HG03095 (cell line): ENCODE data around the gene CD2AP.
"Not testable (repeated sequence)": the region's sequence is repeated elsewhere in the genome, so short reads cannot be mapped to it uniquely, and the experiment has no call there.

Experiments used
- ATAC-seq: cut with Tn5 transposase; IDR thresholded peaks from one replicate; pipeline ENCODE4 v1.9.1; 2021; ENCODE audit warnings: moderate library complexity; ENCODE audit not compliant: unreplicated experiment

CD2AP gene

DNA sequence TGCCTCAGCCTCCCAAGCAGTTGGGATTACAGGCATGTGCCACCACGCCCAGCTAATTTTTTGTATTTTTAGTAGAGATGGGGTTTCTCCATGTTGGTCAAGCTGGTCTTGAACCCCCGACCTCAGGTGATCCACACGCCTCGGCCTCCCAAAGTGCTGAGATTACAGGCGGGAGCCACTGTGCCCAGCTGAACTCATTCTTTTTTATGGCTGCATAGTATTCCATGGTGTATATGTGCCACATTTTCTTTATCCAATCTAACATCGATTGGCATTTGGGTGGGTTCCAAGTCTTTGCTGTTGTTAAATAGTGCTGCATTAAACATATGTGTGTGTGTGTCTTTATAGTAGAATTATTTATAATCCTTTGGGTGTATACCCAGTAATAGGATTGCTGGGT is 78.9 kb downstream of the CD2AP start:
- ATAC-seq, result not testable (repeated sequence)

DNA sequence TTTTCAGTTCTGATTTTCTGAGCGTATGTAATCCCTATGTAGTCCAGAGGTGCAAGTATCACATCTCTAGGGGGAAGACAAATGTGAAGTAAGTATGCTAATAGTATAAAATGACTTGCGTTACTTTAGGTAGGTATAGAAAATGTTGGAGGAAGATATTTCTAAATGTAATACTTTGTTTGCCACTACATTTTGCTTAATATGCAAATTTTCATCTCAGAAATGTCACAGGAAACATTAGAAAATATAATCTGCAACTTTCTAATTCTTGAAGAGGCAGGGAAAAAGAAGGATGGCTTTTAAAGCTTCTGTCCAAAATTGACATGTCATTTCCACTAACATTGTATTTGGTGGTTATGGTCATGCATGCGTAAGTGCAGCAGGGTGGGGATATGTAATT is 85.6 kb downstream of the CD2AP start:
- no peak for ATAC-seq

DNA sequence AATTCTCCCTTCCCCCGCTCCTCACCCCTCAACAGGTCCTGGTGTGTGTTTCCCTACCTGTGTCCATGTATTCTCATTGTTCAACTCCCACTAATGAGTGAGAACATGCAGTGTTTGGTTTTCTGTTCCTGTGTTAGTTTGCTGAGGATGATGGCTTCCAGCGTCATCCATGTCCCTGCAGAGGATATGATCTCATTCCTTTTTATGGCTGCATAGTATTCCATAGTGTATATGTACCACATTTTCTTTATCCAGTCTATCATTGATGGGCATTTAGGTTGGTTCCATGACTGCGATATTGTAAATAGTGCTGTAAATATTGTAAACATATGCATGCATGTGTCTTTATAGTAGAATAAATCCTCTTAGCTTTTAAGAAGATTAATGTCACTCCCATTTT is 89.0 kb downstream of the CD2AP start:
- not testable (repeated sequence) for ATAC-seq

DNA sequence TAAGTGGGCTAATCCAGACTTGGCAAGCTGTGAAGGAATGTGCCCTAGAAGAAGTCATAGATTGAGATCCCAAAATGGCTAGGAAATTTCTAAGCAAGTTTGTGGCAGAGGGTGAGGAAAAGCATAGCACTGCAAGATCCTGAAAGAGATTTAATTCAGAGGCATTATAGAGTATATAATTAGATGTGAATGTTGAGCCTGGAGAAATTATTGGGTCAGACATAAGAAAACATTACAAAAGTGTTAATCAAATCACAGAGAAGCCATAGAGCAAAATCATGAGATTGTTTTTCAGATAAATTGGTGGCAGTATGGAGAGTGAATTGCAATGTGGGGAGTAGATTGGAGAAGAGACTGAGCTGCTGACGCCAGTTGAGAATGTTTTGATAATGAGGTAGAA is 90.0 kb downstream of the CD2AP start:
- no peak for ATAC-seq

DNA sequence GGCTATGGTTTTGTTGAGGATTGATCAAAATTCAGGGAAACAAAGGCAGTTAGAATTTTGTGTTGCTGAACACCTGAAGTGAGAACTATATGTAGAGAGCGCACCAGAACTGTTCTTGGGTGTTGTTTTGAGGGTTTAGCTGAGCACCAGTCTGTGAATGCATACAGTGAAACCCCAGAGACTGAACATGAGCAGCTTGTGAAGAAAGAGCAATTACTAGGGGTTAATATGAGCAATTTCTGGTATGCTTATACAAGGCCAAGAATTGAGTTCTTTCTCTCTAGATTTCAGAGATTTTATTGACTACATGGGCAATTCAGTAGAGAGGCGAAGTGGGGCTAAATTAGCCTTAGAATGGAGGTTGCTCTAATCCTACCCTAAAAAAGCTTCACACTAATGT is 93.9 kb downstream of the CD2AP start:
- no peak for ATAC-seq

DNA sequence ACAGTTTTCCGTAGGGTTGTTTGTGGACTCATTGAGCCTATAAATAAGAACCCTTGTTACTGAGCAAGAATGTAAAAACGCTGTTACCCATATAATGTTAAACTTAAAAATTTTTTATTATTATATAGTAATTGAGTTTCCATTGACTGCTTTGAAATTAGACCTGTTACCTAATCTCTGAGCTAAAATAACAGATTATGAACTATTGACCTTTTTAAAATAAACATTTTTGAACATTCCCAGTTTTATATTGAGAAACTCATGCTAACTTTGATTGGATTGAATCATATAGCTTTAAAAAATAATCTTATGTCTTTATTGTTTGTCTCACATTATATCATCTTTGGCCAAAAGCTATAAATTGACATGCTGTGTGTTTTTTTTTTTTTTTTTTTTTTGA is 95.5 kb downstream of the CD2AP start:
- ATAC-seq, result no peak

DNA sequence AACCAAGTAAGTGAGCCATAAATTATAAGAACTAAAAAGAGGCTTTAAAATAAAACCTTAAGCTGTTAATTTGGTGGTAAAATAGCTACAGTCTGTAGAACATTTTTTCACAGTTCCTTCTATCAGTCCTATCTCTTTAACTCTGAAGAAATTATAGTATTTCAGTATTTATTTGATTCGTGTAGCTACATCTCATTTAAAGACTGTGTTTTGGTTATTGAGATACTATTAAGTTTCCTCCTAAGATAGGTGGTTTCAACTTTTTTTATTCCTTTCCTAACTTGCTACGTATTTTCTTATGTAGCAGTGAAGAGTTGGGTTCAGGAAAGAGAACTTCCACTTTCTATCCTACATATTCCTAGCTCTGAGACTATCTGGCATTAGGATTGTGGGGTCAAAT is 97.2 kb downstream of the CD2AP start:
- no peak for ATAC-seq

DNA sequence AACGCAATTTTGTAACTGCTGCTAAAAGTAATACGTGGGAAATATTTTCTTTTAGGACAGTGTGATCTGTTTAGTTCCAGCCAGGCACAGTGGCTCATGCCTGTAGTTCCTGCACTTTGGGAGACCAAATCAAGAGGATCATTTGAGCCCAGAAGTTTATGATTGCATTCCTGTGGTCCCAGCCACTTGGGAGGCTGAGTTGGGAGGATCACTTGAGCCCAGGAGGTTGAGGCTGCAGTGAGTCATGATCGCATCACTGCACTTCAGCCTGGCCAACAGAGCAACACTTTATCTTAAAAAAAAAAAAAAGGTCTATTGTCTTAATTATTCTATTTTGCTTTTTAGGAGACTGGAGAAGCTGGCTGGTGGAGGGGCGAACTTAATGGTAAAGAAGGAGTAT is 101.5 kb downstream of the CD2AP start:
- ATAC-seq, result no peak

DNA sequence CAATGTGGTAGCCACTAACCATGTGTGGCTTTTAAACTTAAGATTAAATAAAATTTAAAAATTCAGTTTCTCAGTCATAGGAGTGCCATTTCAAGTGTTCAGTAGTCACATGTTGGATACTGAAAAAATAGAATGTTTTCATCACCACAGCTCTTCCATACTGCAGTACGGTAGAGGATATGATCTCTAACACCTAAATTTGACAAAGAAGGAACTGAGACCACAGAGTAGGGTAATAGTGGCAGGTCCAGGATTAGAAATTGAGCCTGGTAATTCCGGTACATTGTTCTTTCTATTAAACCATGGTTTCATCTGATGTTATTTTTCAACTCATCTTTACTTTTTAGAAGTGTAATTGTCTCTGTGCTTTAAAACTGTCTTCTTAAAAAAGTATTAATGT is 104.0 kb downstream of the CD2AP start:
- peak; percentile 91 for ATAC-seq

DNA sequence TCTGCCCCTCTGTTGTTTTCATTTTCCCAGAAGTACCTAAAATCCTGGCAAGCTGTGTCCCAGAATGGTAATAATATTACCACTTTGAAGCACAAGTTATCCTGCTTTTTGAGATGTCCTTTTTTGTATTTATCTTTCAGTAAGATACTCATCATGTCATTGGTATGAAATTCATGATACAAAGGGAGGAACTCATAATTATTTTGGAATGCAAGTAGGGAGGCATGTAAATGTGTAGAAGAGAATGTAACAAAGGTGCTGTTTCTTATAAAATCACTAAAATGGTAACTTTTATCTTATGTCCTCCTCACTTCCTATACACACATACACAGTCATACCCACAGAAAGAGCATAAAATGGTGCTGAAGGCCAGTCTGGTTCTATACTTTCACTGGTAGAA is 109.9 kb downstream of the CD2AP start:
- ATAC-seq, result no peak

DNA sequence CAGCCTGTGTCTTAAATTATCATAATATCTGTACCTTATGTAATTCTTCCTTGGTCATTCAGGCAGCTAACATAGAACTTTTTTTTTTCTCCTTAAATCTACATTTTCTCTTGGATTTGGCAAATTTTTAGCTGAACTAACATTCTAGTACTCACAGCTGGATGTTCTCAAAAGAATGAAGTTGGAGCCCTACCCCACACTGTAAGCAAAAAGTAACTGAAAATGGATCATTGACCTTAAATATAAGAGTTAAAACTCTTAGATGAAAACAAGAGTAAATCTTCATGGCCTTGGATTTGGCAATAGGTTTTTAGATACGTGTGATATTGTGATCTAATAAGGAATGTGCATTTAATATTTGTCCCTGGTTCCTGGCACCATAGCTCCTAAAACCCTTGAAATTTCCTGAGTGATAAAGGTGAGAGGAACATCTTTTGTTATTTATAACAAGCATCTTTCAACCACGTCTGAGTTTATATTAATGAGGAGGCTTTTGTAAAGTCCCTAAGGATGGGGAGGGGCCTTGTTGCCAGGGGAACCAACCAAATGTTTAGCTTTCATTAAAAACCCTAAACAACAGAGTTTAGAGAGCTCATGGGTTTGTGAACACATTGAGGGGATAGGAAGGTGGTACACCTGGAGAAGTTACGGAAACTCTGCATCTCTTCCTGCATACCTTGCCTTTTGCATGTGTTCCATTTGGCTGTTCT is 114.7 kb downstream of the CD2AP start:
- ATAC-seq, result no peak

DNA sequence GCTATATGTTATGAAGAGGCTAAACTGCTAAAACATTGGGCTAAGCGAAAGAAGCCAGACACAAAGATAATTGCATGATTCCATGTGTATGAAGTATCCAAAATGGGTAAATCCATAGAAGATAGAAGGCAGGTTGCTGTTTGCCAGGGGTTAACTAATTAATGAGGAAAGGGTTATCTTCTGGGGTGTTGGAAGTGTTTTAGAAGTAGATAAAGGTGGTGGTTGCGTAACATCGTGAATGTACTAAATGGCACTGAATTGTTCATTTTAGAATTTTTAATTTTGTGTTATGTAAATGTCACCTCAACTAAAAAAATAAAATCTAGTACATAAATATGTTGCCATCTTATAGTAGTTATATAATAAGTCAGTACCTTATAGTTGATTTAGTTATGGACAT is 116.4 kb downstream of the CD2AP start:
- no peak for ATAC-seq

DNA sequence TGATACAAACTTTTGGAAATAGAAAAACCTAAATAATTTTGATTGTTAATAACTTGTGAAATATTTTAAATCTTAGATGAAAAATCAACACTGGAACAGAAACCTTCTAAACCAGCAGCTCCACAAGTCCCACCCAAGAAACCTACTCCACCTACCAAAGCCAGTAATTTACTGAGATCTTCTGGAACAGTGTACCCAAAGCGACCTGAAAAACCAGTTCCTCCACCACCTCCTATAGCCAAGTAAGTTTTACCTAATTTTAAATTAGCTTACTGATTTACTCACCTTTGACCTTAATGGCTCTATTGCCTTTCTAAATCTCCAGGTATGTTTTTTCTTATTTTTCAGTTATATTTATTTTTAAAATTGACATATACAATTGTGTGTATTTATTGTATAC is 118.2 kb downstream of the CD2AP start:
- no peak for ATAC-seq

DNA sequence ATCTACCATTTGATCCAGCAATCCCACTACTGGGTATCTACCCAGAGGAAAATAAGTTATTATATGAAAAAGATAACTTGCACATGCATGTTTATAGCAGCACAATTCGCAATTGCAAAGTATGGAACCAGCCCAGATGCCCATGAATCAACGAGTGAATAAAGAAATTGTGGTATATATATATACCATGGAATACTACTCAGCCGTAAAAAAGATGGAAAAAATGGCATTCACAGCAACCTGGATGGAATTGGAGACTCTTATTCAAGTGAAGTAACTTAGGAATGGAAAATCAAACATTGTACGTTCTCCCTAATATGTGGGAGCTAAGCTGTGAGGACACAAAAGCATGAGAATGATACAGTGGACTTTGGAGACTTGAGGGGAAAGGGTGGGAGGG is 120.8 kb downstream of the CD2AP start:
- ATAC-seq, result no peak

DNA sequence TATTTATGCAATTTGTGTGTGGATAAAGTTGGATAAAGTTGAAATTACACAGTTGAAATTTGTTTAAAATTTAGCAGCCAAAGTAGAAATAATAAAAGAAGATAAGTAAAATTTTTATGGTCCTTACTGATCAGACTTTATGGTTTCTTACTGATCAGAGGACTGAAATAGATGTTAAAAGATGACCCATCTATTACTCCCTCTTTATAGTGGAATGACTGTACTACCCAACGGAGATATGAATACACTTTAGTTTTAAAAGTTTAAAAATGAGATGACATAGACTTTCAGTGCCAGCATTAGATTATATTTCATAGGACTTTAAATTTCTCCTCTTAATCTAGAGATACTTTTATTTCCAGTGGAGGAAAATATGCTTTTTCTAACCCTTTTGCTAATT is 121.9 kb downstream of the CD2AP start:
- no peak for ATAC-seq

DNA sequence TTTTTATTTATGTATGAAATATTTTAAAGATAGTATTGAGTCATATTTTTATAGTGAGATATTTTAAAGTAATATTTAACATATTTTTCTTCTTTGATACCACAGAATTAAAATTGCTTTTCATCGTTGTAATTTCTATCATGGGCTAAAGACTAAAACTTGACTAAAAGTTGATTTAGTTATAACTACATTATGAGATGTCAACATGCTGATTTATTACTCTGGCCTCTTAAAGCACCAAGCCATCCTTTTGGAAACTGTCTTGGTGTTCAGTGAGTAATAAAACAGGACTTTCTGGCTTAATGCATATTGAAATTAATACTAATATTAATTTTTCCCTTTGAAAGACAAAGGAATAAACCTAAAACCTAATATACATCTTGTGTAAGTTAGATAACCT is 125.6 kb downstream of the CD2AP start:
- ATAC-seq, result no peak

DNA sequence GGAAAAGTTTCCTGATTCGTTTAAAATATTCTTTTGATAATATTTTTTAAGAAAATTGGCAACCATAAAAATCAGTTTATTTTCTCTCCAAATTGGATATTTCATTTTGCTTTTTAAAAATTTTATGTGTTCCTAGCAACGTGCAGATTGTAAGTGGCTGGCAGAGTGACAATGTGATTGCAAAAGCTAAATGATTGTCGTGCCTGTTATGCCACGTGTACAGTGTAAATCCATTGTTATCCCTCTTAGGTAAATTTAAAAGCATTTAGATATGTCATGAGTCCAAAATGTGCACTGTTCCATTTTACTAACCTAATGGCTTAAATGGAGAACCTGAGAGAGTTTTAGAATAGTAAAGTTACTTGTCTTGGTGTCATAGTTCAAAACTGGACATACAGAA is 126.4 kb downstream of the CD2AP start:
- no peak for ATAC-seq

DNA sequence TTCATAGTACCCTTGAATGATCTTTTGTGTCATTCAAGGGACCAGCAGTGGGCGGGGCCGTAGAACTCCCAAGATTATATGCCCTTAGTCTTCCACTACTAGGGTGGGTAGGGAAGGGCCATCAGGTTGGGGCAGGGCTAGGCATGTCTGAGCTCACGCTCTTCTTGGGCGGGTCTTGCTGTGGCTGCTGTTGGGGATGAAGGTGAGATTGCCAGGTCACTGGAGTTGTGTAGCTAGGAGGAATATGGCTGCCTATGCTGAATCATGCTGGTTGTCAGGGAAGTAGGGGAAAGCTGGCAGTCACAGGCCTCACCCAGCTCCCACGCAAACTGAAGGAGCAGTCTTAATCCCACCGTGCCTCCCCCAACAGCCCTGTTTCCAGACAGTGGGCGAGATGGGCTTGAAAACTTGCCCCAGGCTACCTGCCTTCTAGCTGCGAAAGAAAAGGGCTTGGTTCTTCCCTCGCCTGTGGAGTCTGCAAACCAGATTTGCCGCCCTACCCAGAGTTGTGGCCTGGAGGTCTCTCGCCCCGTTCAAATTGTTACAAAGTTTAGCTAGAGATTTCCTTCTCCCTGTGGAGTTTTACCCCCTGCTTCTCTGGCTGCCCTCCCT is 144.4 kb downstream of the CD2AP start:
- no peak for ATAC-seq

DNA sequence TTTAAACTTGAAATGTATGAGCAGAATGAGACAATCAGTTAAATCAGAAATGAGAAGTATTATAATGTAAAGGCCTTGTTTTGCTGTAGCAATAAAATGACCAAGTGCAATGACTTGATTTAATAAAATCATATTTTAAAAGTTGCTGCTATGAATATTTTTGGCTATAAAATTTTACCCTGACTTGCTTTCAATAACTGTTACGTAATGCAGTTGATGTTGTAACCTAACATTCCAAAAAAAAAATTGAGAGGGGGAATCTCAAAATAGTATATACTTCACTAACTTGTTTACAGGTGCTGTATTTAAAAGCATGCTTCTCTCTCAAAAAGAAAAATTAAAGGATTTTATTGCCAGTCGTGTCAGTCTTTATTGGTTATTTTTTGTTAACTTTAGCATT is 149.2 kb downstream of the CD2AP start:
- ATAC-seq, result no peak

DNA sequence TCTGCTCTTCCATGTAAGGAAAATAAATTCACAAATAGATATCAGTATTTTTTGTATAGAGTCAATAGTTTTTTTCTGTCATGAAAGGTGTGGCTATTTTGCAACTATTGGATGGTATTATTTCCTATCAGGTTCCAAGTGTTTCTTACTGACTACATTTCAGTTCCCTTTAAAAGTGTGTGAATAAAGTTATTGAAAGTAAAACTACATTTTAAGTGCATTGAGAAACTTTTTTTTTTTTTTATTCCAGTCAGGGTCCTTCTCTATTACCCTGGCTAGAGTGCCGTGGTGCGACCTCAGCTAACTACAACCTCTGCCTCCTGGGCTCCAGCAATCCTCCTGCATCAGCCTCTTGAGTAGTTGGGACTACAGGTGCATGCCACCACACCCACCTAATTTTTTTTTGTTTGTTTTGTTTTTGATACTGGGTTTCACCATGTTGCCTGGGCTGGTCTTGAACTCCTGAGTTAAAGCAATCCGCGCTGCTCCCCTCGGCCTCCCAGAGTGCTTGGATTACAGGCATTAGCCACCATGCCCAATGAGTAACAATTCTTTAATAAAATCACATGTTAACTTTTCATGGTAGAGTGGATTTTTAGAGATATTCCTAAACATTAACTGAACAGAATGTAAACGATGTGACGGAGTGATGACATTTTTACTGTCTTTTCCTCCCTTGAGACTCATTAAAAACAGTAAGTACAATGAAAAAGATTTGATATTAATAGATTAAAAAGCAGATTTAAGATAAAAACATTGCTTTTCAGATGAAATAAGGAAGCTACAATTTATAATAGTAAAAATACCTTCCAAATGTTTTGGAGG is 151.1 kb downstream of the CD2AP start:
- ATAC-seq, result no peak

DNA sequence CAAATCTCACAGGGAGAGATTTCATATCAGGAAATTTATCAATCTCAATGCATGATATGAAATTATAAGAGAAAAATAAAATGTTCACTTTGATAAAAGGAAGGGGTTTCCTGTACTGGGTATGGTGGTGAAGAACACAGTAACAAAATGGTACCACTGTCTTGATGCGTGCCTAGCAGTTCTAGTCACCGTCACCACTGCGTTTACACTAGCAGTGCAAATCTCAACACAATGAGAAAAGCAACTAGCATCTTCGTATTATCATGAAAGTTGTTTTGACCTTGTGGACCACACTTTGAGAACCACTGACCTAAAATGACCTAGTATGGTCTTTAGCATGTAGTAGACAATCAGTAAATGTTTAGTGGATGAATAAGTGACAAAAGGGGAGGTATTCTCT is 152.4 kb downstream of the CD2AP start:
- no peak for ATAC-seq

DNA sequence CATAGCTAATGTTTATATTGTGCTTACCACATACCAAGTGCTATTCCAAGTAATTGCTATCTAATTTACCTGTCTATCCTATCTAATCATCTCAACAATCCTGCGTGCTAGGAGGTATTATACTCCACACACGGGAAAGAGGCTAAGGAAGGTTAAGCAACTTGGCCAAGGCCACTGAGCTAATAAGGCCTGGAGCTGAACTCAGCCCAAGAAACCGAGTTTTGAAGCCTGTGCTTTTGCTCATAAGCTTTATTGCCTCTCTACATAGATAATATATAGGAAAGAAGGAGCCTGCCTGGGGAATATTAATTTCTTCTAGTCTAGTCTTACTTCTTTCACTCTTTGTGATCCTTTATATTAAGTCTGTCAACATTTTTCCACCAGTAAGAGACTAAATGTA is 153.0 kb downstream of the CD2AP start:
- ATAC-seq, result no peak
